ENCODE measurements around the gene GNMT. TPM values are rescaled to one million over a fixed set of nuclear protein-coding genes. Genes with fewer than 3 reads are reported as not detected.

Gene GNMT
- total and polyA plus RNA-seq, 4 donors = 10.5 to 163 (median 130) TPM

DNA sequence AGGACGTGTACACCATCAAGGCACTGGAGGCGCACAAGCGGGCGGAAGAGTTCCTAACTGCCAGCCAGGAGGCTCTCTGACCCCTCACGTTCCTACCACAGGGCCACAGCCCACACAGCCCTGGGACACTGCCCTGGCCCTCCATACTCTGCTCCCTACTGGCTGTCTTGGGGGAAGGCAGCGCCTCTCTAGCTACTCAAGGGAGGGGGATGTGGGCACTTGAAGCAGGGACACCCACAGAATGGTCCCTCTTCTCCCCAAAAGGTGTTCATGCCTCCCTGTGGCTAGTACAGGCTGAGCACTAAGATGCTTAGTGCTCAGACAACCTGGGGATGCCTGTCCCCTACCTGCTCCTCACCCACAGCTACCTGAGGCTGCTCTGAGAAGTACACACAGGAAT is 50.7 kb downstream of the GNMT start (continued):
- TF ChIP-seq, protein P1, sequence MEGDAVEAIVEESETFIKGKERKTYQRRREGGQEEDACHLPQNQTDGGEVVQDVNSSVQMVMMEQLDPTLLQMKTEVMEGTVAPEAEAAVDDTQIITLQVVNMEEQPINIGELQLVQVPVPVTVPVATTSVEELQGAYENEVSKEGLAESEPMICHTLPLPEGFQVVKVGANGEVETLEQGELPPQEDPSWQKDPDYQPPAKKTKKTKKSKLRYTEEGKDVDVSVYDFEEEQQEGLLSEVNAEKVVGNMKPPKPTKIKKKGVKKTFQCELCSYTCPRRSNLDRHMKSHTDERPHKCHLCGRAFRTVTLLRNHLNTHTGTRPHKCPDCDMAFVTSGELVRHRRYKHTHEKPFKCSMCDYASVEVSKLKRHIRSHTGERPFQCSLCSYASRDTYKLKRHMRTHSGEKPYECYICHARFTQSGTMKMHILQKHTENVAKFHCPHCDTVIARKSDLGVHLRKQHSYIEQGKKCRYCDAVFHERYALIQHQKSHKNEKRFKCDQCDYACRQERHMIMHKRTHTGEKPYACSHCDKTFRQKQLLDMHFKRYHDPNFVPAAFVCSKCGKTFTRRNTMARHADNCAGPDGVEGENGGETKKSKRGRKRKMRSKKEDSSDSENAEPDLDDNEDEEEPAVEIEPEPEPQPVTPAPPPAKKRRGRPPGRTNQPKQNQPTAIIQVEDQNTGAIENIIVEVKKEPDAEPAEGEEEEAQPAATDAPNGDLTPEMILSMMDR (IDR thresholded peaks at IDR 0.05; ENCODE audit: low read depth, low read length, missing input control) = no peak
- TF ChIP-seq TAF1 (conservative IDR thresholded peaks at IDR 0.05) (no peak), HNF4A (conservative IDR thresholded peaks at IDR 0.05) (no peak), YY1 (IDR thresholded peaks at IDR 0.05) (no peak)

DNA sequence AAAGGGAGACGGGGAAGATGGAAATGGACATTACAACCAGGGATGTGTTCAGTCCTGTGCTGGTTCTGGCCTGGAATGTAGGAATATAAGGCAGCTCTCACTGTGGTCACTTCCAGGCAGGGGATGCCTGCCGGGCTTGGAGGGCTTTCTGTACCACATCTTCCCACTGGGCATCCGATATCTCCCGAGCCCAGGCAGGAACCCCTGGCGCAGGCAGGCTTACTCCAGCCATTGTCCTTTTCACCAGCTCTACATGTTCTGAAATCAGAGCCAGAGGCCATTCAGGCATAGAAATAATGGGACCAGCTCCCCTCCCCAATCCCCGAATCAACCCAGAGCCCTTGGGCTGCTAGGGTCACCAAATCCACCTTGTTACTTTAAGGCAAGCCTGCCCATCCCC is 51.8 kb downstream of the GNMT start:
- WGBS = 90% methylated on average over 6 of the region's 6 CpGs
- Histone ChIP-seq H3K27me3 (ENCODE audit: control insufficient read depth in 4 of 4, insufficient read depth in 4 of 4, low read length in 3 of 4) (no peaks in the 10 kb centered on the region), H3K4me1 (ENCODE audit: control insufficient read depth in 4 of 4, insufficient read depth in 4 of 4, low read length in 3 of 4) (peaks cover 3 to 36% (median 23%) of the 10 kb centered on the region in 4 donors), H3K4me3 (ENCODE audit: low read depth in 1 of 3, low read length in 3 of 3) (no peak overlapping the region), H3K9me3 (ENCODE audit: control insufficient read depth in 4 of 4, low read length in 3 of 4) (no peaks in the 10 kb centered on the region), H3K9ac (ENCODE audit: low read depth in 1 of 2, low read length in 2 of 2) (no peak overlapping the region), H3K36me3 (ENCODE audit: control insufficient read depth in 4 of 4, insufficient read depth in 3 of 4, low read depth in 1 of 4, low read length in 3 of 4) (peaks cover 2 to 48% (median 24%) of the 10 kb centered on the region in 4 donors), H3K27ac (ENCODE audit: low read depth in 1 of 2, low read length in 2 of 2) (no peak overlapping the region)
- TF ChIP-seq SP1 (IDR thresholded peaks at IDR 0.05) (no peak), JUND (IDR thresholded peaks at IDR 0.05) (no peak), EGR1 (IDR thresholded peaks at IDR 0.05; ENCODE audit: low read depth in 2 of 2) (no peak), FOXA2 (IDR thresholded peaks at IDR 0.05) (no peak), HNF4A (conservative IDR thresholded peaks at IDR 0.05) (no peak), RXRA (IDR thresholded peaks at IDR 0.05) (no peak), HNF4G (IDR thresholded peaks at IDR 0.05) (no peak), RAD21 (IDR thresholded peaks at IDR 0.05) (no peak), REST (IDR thresholded peaks at IDR 0.05) (no peak), FOXA1 (IDR thresholded peaks at IDR 0.05) (no peak)
- TF ChIP-seq, protein P1 (IDR thresholded peaks at IDR 0.05; ENCODE audit: low read depth, low read length, missing input control) = no peak
- TF ChIP-seq, protein P2, sequence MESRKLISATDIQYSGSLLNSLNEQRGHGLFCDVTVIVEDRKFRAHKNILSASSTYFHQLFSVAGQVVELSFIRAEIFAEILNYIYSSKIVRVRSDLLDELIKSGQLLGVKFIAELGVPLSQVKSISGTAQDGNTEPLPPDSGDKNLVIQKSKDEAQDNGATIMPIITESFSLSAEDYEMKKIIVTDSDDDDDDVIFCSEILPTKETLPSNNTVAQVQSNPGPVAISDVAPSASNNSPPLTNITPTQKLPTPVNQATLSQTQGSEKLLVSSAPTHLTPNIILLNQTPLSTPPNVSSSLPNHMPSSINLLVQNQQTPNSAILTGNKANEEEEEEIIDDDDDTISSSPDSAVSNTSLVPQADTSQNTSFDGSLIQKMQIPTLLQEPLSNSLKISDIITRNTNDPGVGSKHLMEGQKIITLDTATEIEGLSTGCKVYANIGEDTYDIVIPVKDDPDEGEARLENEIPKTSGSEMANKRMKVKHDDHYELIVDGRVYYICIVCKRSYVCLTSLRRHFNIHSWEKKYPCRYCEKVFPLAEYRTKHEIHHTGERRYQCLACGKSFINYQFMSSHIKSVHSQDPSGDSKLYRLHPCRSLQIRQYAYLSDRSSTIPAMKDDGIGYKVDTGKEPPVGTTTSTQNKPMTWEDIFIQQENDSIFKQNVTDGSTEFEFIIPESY (IDR thresholded peaks at IDR 0.05) = no peak
- TF ChIP-seq, protein P3, sequence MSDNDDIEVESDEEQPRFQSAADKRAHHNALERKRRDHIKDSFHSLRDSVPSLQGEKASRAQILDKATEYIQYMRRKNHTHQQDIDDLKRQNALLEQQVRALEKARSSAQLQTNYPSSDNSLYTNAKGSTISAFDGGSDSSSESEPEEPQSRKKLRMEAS (IDR thresholded peaks at IDR 0.05) = no peak
- DNase-seq (ENCODE audit: low spot score) = no peak
